Fibroblast of skin of back (primary cell): Measurements from ENCODE around the gene TLE2.
A peak's percentile ranks its signal among the peaks of the same experiment; 100 is the strongest.
"Not testable (repeated sequence)": the region's sequence is repeated elsewhere in the genome, so short reads cannot be mapped to it uniquely, and the experiment has no call there.

Experiments used
- DNase-seq: peaks from one replicate; pipeline ENCODE4 v3.0.0-alpha.2; 2013

The TLE2 gene

DNA sequence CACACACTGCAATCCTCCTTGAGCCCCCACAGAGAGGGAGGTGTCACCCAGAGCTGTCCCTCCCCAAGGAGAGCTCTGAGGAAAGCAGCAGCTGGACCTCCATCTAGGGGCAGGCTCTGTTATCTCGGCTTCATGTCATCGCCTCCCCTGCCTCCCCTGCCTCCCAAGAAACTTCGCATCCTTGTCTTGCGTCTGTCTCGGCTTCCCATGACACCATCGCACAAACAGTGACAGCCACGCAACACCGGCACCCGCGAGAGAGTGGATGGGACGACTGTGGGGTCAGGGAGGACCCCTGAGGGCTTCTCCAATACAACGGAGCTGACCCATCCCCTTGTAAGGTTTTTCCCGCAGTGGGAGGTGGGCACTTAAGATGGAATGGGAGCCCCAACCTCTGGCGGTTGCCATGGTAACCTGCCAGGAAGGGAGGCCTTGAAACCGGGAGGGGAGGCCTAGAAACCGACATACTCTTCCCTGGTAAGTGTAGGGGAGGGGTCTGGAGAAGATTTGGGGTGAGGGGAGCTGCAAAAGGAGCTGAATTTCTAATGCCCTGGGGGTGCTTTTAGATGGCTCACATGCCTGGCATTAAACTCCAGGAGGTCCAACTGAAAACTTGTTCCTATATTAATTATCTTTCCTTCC, 16.3 kb downstream of the TLE2 start:
- DNase-seq, result no peak

DNA sequence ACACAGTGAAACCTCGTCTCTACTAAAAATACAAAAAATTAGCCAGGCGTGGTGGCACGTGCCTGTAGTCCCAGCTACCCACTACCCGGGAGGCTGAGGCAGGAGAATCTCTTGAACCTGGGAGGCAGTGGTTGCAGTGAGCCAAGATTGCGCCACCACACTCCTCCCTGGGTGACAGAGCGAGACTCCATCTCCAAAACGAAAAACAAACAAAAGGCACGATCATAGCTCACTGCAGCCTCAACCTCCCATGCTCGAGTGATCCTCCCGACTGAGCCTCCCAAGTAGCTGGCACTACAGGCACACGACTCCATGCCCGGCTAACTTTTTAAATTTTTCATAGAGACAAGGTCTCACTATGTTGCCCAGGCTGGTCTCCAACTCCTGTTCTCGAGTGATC, 17.0 kb downstream of the TLE2 start:
- DNase-seq, result not testable (repeated sequence)

DNA sequence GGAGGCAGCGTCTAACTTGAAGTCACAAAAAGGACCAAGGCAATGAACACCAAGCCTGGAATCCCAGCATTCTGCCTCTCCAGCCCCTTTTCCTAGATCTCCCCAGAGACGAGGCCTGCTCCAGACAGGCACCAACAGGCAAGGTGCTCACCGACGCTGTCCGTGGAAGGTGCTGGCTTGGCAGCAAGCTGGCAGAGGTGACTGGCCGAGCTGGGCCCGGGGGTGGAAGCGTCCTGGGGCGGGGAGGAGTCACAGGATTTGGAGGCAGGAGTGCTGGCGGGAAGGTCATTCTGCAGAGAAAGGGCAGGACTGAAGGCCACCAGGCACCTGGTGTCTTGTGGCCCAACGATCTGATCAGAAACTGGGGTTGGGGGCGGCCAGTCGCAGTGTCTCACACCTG, 18.2 kb downstream of the TLE2 start:
- no peak for DNase-seq

DNA sequence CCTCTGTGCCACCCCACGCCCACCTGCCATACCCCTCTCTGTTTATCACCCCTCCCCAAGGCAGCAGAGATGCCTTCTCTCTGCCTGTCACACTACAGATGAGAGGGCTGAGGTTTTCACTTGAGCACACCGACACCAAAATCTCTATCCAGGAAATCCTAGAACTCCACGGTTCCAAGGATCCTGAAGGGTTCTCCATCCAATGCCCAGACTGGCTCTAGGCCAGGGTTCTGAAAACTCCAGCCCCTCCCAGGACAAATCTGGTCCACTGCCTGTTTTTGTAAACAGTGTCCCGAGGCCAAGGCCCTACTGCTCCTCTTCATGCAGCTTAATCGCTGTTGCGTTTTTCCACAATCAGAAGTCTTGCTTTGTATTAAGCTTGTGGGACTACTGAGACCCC, 20.1 kb downstream of the TLE2 start:
- no peak for DNase-seq

DNA sequence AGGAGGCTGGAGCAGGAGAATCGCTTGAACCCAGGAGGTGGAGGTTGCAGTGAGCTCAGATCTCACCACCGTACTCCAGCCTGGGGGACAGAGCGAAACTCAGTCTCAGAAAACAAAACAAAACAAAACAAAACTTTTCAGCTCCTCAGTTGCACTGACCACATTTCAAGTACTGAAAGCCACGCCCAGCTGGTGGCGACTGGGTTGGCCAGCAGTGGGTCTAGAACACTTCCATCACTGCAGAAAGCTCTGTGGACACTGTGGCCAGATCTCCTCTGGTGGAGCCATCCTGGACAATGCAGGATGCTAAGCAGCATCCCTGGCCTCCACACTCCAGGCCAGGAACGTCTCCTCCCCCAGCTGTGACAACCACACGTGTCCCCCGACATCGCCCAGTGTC, 21.1 kb downstream of the TLE2 start:
- no peak for DNase-seq

DNA sequence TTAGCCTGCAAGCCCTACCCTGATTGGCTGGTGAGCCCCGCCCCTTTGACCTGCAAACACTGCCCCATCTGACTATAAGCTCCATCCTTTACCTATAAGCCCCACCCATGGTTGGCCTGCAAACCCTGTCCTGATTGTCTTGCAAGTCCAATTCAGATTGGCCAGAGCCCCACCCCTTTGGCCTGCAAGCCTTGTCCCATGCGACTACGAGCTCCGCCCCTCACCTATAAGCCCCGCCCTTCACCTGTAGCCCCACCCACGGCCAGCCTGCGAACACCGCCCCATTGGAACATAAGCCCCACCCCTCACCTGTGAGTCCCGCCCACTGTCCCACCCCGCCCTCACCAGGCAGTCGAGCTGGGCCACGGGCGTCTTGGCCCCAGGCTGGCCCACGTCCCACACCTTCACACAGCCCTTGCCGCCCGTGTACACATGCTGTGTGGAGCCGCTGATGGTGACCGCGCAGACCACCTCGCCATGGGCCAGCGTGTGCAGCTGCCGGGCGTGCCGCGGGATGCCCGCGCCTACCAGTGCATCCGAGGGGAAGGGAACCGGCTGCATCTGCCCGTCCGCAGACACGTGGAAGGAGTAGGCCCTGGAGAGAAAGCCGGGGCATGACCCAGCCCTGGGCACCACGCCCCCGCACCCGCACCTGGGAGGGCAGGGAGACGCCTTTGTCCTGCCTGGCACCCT, 22.9 kb downstream of the TLE2 start:
- no peak for DNase-seq

DNA sequence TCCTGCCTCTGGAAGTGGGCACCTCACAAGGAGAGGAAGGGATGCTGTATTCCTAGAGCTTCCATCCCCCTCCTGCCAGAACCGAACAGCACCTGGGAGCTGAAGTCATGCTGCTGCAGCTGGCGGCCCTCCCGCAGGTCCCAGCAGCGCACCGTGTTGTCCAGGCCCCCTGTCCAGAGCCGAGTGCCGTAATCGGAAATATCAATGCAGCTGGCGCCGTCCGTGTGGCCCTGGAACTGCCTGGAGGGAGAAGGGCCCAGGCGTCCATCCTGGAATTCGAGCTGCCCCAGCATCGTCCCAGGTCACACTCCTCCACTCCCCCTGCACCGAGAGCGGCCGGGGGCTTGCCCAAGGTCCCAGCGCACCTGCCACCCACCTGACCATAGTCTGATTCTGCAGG, 23.7 kb downstream of the TLE2 start:
- no peak for DNase-seq

DNA sequence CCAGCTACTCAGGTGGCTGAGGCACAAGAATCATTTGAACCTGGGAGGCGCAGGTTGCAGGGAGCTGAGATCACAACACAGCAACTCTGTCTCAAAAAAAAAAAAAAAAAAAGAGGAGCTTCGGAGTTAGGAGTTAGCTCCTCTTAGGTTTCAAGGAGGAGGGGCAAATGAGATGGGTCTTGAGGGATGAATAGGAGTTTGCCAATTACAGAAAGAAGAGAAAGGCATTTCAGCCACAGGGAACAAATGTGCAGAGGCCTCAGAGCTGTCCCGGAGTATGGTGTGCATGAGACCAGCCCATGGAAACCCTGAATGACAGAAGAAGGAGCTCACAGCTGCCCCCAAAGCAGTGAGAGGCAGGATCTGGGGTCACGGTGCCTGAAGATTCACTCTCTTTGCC, 24.6 kb downstream of the TLE2 start:
- no peak for DNase-seq

DNA sequence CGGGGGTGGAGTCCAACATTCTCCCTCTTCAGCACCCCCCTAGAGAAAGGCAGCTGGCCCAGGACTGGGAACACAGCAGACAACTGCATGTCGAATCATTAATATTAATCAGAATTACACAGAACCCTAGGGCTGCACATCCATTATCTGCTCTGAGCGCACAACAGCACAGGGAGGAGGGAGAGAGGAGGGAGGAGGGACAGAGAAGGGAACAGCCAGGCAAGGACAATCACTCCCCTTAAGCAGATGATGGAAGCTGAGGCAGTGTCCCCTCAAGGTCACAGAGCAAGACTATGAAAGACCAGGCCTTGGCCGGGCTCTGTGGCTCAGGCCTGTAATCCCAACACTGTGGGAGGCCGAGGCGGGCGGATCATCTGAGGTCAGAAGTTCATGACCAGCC, 26.0 kb downstream of the TLE2 start:
- DNase-seq, result no peak

DNA sequence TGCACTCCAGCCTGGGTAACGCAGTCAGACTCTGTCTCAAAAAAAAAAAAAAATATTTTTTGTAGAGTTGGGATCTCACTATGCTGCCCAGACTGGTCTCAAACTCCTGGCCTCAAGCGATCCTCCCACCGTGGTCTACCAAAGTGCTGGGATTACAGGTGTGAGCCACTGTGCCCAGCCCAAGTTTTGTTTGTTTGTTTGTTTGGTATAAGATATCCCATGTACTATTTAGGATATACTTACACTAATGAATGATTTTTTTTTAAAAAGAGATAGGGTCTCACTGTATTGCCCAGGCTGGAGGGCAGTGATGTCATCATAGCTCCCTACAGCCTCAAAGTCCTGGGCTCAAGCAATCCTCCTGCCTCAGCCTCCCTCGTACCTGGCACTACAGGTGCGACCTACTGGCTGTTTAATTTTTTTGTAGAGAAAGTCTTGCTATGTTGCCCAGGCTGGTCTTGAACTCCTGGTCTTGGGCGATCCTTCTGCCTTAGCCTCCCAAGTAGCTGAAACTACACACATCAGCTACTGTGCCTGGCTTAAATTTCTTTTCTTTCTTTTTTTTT, 27.8 kb downstream of the TLE2 start:
- DNase-seq, result no peak

DNA sequence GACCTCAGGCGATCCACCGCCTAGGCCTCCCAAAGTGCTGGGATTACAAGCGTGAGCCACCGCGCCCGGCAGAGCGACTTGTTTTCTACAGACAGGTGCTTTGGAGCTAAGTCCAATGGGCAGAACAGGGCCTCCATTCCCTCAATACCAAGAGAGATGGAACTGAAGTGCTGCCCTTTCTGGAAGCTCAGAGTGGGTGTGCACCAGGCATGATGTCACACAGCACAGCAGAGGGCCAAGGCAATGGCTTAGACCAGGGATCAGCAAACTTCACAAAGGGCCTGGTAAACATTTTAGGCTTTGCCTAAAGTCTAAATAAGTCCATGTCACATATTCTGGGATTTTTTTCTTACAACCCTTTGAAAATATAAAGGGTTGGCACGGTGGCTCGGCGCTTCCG, 30.4 kb downstream of the TLE2 start:
- DNase-seq, result no peak

DNA sequence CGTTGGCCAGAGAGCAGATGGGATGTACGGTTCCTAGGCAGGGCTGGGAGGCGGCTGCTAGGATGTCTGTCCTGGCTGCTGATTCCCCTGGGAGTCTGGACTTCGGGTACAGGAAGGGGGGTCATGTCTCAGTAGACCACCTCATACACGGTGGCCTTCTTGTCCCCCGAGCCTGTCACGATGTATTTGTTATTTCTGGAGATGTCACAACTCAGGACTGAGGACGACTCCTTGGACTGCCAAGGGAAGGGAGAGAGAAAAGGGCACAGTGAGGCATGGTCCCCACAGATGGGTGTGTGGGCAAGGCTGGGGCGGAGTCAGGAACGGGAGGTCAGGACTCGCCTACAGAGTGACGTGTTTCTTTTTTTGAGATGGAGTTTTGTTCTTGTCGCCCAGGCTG, 31.4 kb downstream of the TLE2 start:
- DNase-seq, result no peak

DNA sequence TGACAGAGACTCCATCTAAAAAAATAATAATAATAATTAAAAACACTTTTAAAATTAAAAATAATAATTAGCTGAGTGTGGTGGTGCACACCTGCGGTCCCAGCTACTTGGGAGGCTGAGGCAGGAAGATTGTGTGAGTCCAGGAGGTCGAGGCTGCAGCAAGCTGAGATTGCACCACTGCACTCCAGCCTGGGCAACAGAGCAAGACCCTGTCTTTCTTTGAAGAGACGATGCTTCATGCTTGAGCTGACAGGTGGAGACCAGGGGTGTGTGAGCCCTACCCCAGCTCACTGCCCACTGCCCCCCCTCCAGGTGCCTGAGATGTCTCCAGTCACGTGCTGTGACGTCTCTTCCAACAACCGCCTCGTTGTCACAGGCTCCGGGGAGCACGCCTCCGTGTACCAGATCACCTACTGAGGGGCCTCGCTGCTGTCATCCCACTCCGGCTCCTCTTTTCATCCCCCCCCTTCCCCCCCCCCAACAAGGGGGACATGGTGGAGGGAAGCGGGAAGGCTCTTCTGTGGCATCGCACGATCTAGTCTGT, 34.4 kb downstream of the TLE2 start:
- DNase-seq, result no peak

DNA sequence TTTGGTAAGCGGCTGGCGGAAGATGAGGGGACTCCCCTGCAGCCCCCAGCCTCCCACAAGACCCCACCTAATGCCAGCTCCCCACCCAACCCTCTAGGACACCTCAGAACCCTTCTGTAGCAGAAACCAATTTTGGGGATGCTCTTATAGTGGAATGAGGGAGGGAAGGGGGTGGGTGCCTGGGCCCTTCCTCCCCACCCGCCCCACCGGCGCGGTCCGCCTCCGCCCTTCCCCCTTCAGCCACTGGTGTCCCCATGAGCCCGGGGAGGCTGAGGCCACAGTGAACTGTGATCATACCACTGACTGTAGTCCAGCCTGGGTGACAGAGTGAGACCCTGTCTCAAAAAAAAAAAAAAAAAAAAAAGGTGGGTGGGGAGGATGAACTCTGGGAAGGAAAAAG, 35.5 kb downstream of the TLE2 start:
- no peak for DNase-seq

DNA sequence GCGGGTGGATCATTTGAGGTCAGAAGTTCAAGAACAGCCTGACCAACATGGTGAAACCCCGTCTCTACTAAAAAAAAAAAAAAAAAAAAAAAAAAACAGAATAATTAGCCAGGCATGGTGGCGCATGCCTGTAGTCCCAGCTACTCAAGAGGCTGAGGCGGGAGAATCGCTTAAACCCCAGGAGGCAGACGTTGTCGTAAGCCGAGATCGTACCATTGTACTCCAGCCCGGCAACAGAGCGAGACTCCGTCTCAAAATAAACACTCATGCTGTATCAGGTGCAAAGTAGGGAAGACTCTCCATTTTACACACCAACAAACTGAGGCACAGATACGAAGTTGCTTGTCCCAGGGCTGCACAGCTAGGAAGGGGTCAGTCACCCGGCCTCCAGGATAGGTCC, 36.1 kb downstream of the TLE2 start:
- no peak for DNase-seq

DNA sequence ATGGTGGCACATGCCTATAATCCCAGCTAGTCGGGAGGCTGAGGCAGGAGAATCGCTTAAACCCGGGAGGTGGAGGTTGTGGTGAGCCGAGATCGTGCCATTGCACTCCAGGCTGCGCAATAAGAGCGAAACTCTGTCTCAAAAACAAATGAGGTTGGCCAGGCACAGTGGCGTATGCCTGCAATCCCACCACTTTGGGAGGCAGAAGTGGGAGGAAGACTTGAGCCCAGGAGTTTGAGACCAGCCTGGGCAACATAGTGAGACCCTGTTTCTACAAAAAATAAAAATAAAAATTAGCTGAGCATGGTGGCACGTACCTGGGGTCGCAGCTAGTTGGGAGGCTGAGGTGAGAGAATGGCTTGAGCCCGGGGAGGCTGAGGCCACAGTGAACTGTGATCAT, 36.7 kb downstream of the TLE2 start:
- not testable (repeated sequence) for DNase-seq

DNA sequence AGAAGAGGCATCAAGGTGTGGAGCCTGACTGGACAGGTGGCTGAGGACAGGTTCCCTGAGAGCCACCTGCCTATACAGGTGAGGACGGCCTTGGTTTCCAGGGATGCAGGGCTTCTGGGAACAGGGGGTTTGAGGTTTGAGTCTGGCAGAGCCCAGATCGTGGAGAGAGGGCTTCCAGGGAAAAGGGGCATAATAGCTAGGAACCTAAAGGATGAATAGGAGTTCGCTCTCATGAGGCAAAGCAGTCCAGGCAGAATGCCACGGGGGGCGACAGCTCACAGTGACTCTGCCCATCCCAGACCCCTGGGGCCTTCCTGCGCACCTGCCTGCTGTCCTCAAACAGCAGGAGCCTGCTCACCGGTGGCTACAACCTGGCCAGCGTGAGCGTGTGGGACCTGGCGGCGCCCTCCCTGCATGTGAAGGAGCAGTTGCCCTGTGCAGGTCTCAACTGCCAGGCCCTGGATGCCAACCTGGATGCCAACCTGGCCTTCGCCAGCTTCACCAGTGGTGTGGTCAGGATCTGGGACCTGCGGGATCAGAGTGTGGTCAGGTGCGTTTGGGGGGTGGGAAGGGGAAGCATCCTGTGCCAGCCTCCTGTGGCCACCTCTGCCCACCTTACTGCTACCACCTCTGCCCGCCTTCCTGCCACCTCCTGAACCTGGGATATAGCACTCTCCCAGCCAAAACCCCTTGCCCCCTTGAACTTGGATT, 39.7 kb downstream of the TLE2 start:
- no peak for DNase-seq

DNA sequence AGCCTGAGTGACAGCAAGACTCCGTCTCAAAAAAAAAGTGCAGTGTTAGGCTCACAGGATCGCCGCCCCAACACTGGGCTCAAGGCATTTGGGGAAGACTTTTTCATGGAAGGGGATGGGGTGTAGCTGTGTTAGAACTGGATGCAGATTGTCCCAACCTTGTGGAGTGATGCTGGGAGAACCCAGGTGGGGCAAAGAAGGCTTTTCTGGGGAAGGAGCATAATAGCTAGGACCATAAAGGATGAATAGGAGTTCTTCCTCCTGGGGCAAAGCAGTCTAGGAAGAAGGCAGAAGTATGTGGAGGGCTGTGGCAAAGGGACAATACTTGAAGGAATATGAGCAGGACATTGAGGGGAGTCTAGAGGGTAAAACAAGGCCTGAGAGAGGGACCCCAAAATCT, 40.5 kb downstream of the TLE2 start:
- DNase-seq, result no peak

DNA sequence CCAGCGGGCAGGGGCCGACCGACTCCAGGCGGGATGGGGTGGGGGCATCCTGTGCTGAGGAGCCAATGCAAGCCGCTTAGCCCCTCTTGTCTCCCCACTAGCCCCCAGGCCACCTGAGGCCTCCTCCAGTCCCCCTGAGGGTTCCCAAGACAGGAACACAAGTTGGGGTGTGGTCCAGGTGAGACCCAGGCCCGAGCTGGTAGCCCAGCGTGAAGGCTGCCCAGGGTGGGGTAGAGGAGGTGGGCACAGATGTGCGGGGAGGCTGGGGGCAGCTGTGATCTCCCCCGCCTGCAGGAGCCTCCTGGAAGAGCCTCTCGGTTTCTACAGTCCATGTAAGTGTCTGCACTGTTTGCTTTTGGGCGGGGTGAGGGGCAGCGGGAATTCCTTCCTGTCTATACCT, 41.3 kb downstream of the TLE2 start:
- DNase-seq, result no peak

DNA sequence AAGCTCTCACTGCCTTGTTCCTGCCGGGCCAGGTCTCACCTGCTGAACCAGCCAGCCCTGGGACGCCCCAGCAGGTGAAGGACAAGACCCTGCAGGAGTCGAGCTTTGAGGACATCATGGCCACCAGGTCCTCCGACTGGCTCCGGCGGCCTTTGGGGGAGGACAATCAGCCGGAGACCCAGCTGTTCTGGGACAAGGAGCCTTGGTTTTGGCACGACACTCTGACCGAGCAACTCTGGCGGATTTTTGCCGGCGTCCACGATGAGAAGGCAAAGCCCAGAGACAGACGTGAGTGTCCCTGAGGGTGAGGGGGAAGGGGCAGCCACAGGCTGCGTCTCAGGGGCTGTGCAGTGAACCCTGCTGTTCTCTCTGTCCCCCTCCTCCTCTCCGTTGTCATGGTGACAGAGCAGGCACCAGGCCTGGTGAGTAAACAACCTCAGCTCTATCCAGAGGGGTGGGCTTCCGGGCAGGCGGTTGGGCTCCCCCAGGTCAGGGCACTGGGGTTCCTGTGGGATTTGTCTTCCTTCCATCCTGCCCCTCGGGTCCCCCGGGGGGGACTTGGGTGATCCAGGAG, 42.0 kb downstream of the TLE2 start:
- no peak for DNase-seq

DNA sequence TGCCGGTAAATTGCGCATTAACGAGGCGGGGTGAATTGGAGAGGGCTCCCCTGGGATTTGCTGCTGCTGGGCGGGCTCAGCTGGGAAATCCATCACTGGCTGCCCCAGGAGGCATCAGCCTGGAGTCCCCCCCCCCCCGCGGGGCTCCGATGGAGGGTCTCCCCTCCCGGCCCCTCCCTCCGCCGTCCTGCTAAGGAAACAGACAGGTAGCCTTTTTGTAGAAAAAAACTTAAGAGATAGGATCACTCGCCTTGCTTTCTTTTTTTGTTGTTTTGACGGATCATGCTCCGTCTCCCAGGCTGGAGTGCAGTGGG, 44.9 kb downstream of the TLE2 start:
- no peak for DNase-seq

DNA sequence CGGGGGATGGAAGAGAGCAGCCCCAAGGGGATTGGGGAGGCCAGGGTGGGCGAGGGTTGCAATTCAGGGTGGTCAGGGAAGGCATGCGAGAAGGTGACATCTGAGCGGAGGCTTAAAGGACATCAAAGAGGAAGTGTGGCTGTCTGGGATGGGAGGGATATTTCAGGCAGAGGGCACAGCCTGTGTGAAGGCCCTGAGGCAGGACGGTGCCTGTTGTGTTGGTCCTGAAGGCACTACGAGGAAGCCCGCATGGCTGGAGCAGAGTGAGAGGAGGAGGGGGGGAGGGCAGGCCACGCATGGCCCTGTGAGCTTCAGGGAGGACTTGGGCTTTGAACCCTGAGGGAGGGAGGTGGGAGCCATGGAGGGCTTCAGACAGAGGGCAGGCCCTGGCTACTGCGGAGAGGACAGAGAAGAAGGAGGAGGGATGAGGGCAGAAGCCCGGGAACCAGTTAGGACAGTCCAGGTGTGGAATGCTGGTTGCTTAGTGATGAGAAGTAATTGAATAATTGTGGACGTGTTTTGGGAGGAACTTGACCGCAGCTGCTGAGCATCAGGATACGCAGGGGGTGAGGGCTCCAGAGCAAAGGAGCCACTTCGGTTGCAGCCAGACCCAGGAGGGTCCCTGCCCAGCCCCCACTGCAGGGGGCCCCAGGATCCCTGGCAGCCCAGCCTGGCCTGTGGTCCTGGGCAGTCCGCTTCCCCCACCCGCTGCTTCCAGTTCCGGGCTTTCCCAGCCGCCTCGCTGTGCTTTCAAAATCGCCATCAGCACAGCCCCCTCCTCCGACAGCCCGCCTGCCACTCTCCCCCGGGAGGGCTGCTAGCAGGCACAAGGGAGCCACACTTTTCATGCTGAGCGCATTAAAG, 45.5 kb downstream of the TLE2 start:
- DNase-seq, result peak; percentile 63
